ENCODE data around the gene COL4A1.

DNA sequence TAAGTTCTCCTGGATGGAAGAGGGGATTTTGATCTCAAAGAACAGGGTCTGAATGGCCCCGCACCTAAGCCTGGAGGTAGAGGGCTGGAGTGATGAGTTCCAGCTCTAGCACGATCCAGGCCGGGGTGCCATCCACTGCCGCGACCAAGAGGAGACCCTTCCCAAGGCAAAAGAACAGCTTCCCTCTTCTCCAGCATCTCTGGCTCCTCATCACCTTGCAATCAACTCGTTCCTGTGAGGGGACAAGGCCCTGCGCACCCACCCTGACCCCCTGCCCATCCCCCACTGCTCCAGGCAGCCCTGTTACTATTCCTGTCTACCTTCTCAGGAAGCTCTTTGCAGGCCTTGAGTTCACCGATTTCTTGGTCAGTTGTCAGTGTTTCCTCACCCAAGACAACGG is 17.8 kb downstream of the COL4A1 start:
- TF ChIP-seq POLR2A (IDR thresholded peaks at IDR 0.05; ENCODE audit: low read length) = no peak
- TF ChIP-seq GATA1 (IDR thresholded peaks at IDR 0.05; ENCODE audit: low read depth, low read length) = no peak
